HL-60 (cell line): ENCODE measurements around the gene SACM1L.

Experiments
- CTCF ChIP-seq: IDR thresholded peaks from one replicate; pipeline ENCODE4 v1.5.1; 2011; ENCODE audit warnings: low read length, control low read depth, inconsistent platforms; ENCODE audit not compliant: insufficient read depth
- POLR2AphosphoS5 ChIP-seq: IDR thresholded peaks from 2 replicates; pipeline ENCODE4 v1.6.1; 2012; ENCODE audit warnings: low read depth
- TF ChIP-seq, protein P1 (sequence below): IDR thresholded peaks from 2 replicates; pipeline ENCODE4 v1.6.1; 2012; ENCODE audit warnings: low read depth; ENCODE audit not compliant: insufficient replicate concordance

GRCh38 chr3:45644063-45644790 is 45.0 kb upstream of the SACM1L start:
- TF ChIP-seq CTCF (no peak), POLR2AphosphoS5 (no peak)
- TF ChIP-seq, protein P1, sequence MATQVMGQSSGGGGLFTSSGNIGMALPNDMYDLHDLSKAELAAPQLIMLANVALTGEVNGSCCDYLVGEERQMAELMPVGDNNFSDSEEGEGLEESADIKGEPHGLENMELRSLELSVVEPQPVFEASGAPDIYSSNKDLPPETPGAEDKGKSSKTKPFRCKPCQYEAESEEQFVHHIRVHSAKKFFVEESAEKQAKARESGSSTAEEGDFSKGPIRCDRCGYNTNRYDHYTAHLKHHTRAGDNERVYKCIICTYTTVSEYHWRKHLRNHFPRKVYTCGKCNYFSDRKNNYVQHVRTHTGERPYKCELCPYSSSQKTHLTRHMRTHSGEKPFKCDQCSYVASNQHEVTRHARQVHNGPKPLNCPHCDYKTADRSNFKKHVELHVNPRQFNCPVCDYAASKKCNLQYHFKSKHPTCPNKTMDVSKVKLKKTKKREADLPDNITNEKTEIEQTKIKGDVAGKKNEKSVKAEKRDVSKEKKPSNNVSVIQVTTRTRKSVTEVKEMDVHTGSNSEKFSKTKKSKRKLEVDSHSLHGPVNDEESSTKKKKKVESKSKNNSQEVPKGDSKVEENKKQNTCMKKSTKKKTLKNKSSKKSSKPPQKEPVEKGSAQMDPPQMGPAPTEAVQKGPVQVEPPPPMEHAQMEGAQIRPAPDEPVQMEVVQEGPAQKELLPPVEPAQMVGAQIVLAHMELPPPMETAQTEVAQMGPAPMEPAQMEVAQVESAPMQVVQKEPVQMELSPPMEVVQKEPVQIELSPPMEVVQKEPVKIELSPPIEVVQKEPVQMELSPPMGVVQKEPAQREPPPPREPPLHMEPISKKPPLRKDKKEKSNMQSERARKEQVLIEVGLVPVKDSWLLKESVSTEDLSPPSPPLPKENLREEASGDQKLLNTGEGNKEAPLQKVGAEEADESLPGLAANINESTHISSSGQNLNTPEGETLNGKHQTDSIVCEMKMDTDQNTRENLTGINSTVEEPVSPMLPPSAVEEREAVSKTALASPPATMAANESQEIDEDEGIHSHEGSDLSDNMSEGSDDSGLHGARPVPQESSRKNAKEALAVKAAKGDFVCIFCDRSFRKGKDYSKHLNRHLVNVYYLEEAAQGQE = no peak
